K562 (cell line): Measurements from ENCODE around the gene GFI1. TPM values are rescaled to one million over a fixed set of nuclear protein-coding genes. Genes with fewer than 3 reads are reported as not detected.

Source experiments
- BCLAF1 ChIP-seq, 2 experiments: fragments of 450-650 bp in 1 of 2; IDR thresholded peaks; 2 replicates each; pipeline ENCODE4 v1.6.1; 2011 to 2017; ENCODE audit warnings: low read depth in 2 of 2, antibody characterized with exemption in 1 of 2, borderline replicate concordance in 1 of 2, low read length in 1 of 2, mild to moderate bottlenecking in 1 of 2, mixed read lengths in 1 of 2; ENCODE audit not compliant: control insufficient read depth in 1 of 2
- DIDO1 ChIP-seq: fragments of 450-650 bp; IDR thresholded peaks from 2 replicates; pipeline ENCODE4 v1.6.1; 2016; ENCODE audit warnings: low read depth, missing biosample characterization, missing genetic modification characterization
- GATA2 ChIP-seq: sonication (generic); formaldehyde crosslinking; IDR thresholded peaks from 2 replicates; pipeline ENCODE4 v1.4.0; 2020; ENCODE audit warnings: mild to moderate bottlenecking, missing genetic modification reagents
- MYC ChIP-seq, 2 experiments: fragments of 250-450 bp in 1 of 2; sonication (Bioruptor Pico) in 1 of 2; IDR thresholded peaks; 2 replicates each; pipeline versions ENCODE4 v1.5.1 to v1.6.1; 2012 to 2021; ENCODE audit warnings: low read depth in 2 of 2, borderline replicate concordance in 1 of 2, improper control_type of control experiment in 1 of 2, low read length in 1 of 2, mild to moderate bottlenecking in 1 of 2, moderate library complexity in 1 of 2
- NFE2 ChIP-seq: IDR thresholded peaks from 2 replicates; pipeline ENCODE4 v1.6.1; 2014; ENCODE audit warnings: antibody characterized with exemption, low read depth
- PHF21A ChIP-seq: fragments of 450-650 bp; IDR thresholded peaks from 2 replicates; pipeline ENCODE4 v1.6.1; 2017; ENCODE audit warnings: low read depth, borderline replicate concordance
- PRDM10 ChIP-seq: fragments of 450-650 bp; IDR thresholded peaks from 2 replicates; pipeline ENCODE4 v1.6.1; 2018; ENCODE audit not compliant: partially characterized antibody
- RBFOX2 ChIP-seq: fragments of 200-400 bp; formaldehyde crosslinking; IDR thresholded peaks from 2 replicates; pipeline ENCODE4 v1.6.1; 2017; ENCODE audit warnings: low read depth, mild to moderate bottlenecking, low read length, moderate library complexity
- RNF2 ChIP-seq: sonication (generic); IDR thresholded peaks from 2 replicates; pipeline ENCODE4 v1.6.1; 2016
- SMAD1 ChIP-seq: fragments of 150-350 bp; IDR thresholded peaks from 2 replicates; pipeline ENCODE4 v1.6.1; 2014; ENCODE audit warnings: low read length, low read depth; ENCODE audit not compliant: partially characterized antibody
- SMARCC2 ChIP-seq: fragments of 450-650 bp; IDR thresholded peaks from 2 replicates; pipeline ENCODE4 v1.6.1; 2017; ENCODE audit warnings: antibody characterized with exemption, moderate library complexity, mild to moderate bottlenecking, low read depth
- ZFP30 ChIP-seq: fragments of 250-450 bp; sonication (Bioruptor Pico); IDR thresholded peaks from 2 replicates; pipeline ENCODE4 v1.8.0; 2022; ENCODE audit warnings: moderate library complexity, mild to moderate bottlenecking, inconsistent platforms, borderline replicate concordance
- ZNF551 ChIP-seq: fragments of 250-450 bp; sonication (Bioruptor Pico); IDR thresholded peaks from 2 replicates; pipeline ENCODE4 v1.5.0; 2021; ENCODE audit warnings: mild to moderate bottlenecking, moderate library complexity
- ZNF592 ChIP-seq: fragments of 450-650 bp; IDR thresholded peaks from 2 replicates; pipeline ENCODE4 v1.6.1; 2017; ENCODE audit warnings: antibody characterized with exemption, mild to moderate bottlenecking
- polyA plus RNA-seq, 8 experiments: library from polyadenylated mRNA; depleted of rRNA in 4 of 8; stranded (reverse) in 5 of 8; unstranded in 3 of 8; fragments of >200 nt; fragmentation: Nextera tagmentation in 2 of 8; fragmentation: Illumina TruSeq in 1 of 8; extraction: Ambion mirVana in 2 of 8; extraction: Trizol in 1 of 8; gene quantifications; 2 replicates each; pipeline versions ENCODE4 v1.2.1 to v1.2.3, GENCODE V29; 2011 to 2014; ENCODE audit warnings: inconsistent platforms in 1 of 8, missing spikeins in 1 of 8
- total RNA-seq, 7 experiments: library from RNA; depleted of rRNA in 6 of 7; stranded (reverse); fragments of >200 nt in 6 of 7; fragmentation: Illumina TruSeq in 2 of 7; extraction: Trizol in 2 of 7; gene quantifications; 2 replicates each; pipeline versions ENCODE4 v1.2.1 to v1.2.3, GENCODE V29; 2011 to 2021; ENCODE audit warnings: low replicate concordance in 1 of 7

The GFI1 gene
- total and polyA plus RNA-seq, 9 of the 15 experiments (the other 6 are each of a cell fraction or from before 2014, with no cell fraction given), result 0.07 to 0.93 (median 0.46) TPM

- TF ChIP-seq ZFP30 (CRISPR knock-in tag), result no peak
- TF ChIP-seq RBFOX2, result no peak
- peak; percentile 44; the same call in 1 of the 2 replicates for TF ChIP-seq RNF2
- TF ChIP-seq NFE2, result no peak
- TF ChIP-seq DIDO1 (tag), result no peak
- TF ChIP-seq ZNF592, result 0 out of 2 replicates have a peak, but pooled peaks have one; percentile 31
- TF ChIP-seq SMARCC2, result no peak
- no peak for TF ChIP-seq GATA2 (CRISPR knock-in tag)
- TF ChIP-seq PHF21A, result no peak
- no peak; the same call in 1 of the 2 replicates for TF ChIP-seq MYC (IDR thresholded peaks at IDR 0.05; ENCODE audit: low read depth, low read length)
- TF ChIP-seq MYC (CRISPR knock-in tag; IDR thresholded peaks at IDR 0.05; ENCODE audit: borderline replicate concordance, low read depth), result no peak
- no peak for TF ChIP-seq PRDM10
- TF ChIP-seq ZNF551 (CRISPR knock-in tag), result no peak
- TF ChIP-seq SMAD1, result no peak
- TF ChIP-seq BCLAF1 (IDR thresholded peaks at IDR 0.05; ENCODE audit: borderline replicate concordance in 1 of 2, control insufficient read depth in 1 of 2, low read depth in 2 of 2, low read length in 1 of 2), result no peak
These were observed 26.8 kb downstream of the GFI1 start (continued) for GRCh38 chr1:92459871-92460320.
